ENCODE results near the gene GALNT4. TPM values are rescaled to one million over a fixed set of nuclear protein-coding genes. Genes with fewer than 3 reads are reported as not detected.

The GALNT4 gene
- total and polyA plus RNA-seq, 9 of the 15 experiments (the other 6 are each of a cell fraction or from before 2014, with no cell fraction given), result 1.2 to 4.6 (median 3.4) TPM

DNA sequence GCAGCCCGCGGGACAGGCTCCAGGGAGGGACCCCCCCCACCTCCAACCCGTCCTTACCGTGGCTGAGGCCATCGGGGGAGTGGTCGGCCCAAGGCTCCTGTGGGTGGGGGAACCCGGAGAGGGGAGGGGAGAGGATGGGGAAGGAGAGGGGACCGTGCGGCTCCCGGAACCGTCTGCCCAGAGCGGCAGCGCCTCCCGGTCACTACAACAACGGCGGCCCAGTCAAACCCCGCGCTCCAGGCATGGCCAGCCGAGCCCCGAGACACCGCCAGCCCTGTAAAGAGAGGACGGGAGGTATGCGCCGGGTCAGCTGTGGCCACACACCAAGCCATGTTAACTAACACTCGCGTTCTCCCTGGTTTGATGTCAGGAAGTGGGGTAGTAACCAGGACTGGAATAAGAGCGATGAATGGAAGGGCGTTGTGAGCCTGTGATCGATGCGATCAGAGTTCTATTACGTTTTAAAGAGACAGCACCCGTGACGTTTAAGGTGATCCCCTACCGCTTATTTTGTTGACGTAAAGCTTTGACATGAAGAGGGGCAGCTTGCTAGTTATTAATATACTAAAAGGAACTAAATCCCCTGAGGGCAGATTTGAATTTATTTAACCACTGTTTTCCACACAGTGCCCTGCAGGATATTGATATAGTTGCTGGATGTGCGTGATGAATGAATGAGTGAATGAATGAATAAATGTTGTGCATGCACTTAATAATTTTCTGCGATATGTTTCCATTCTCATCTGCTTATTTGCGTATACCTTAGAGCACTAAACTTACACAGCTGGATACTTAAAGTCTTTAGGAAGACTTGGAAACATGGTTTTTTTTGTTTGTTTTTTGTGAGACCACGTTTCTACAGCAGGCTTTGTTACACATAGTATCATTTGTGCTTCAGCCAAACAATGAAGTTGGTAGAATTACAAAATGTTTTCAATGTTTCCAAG is 1.5 kb upstream of the GALNT4 start, which contains the start of gene POC1B (continued):
- 0 out of 2 replicates have a peak, but pooled peaks have one; percentile 33 for TF ChIP-seq NBN (IDR thresholded peaks at IDR 0.05; ENCODE audit: low read depth)
- TF ChIP-seq ZNF584 (CRISPR knock-in tag; IDR thresholded peaks at IDR 0.05; ENCODE audit: low read depth), result no peak
- no peak for TF ChIP-seq FOXA3 (CRISPR knock-in tag; conservative IDR thresholded peaks at IDR 0.05 in 1 of 2, IDR thresholded peaks at IDR 0.05 in 1 of 2)
- peak; percentile 10; the same call in 1 of the 2 replicates for TF ChIP-seq LCOR (CRISPR knock-in tag; IDR thresholded peaks at IDR 0.05)
- no peak for TF ChIP-seq FOS (IDR thresholded peaks at IDR 0.05; ENCODE audit: extremely low read depth, insufficient read length)
- TF ChIP-seq SOX6 (IDR thresholded peaks at IDR 0.05), result peak; percentile 55
- no peak for TF ChIP-seq STAT5B (CRISPR knock-in tag; IDR thresholded peaks at IDR 0.05)
- TF ChIP-seq CBX5 (IDR thresholded peaks at IDR 0.05; ENCODE audit: borderline replicate concordance, low read depth), result 0 out of 2 replicates have a peak, but pooled peaks have one; percentile 47
- TF ChIP-seq NR3C1 (CRISPR knock-in tag; IDR thresholded peaks at IDR 0.05), result no peak
- no peak for TF ChIP-seq NFYB (IDR thresholded peaks at IDR 0.05; ENCODE audit: extremely low read depth, insufficient read length)
- TF ChIP-seq MAZ (CRISPR knock-in tag; conservative IDR thresholded peaks at IDR 0.05 in 1 of 2, IDR thresholded peaks at IDR 0.05 in 1 of 2), result peak; percentile 63 to 87
- TF ChIP-seq, protein P1, sequence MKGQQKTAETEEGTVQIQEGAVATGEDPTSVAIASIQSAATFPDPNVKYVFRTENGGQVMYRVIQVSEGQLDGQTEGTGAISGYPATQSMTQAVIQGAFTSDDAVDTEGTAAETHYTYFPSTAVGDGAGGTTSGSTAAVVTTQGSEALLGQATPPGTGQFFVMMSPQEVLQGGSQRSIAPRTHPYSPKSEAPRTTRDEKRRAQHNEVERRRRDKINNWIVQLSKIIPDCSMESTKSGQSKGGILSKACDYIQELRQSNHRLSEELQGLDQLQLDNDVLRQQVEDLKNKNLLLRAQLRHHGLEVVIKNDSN (CRISPR knock-in tag; IDR thresholded peaks at IDR 0.05), result no peak; the same call in 1 of the 2 replicates
- TF ChIP-seq PTRF (tag; IDR thresholded peaks at IDR 0.05), result no peak
- TF ChIP-seq, protein P2, sequence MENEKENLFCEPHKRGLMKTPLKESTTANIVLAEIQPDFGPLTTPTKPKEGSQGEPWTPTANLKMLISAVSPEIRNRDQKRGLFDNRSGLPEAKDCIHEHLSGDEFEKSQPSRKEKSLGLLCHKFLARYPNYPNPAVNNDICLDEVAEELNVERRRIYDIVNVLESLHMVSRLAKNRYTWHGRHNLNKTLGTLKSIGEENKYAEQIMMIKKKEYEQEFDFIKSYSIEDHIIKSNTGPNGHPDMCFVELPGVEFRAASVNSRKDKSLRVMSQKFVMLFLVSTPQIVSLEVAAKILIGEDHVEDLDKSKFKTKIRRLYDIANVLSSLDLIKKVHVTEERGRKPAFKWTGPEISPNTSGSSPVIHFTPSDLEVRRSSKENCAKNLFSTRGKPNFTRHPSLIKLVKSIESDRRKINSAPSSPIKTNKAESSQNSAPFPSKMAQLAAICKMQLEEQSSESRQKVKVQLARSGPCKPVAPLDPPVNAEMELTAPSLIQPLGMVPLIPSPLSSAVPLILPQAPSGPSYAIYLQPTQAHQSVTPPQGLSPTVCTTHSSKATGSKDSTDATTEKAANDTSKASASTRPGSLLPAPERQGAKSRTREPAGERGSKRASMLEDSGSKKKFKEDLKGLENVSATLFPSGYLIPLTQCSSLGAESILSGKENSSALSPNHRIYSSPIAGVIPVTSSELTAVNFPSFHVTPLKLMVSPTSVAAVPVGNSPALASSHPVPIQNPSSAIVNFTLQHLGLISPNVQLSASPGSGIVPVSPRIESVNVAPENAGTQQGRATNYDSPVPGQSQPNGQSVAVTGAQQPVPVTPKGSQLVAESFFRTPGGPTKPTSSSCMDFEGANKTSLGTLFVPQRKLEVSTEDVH (IDR thresholded peaks at IDR 0.05; ENCODE audit: low read depth, partially characterized antibody), result peak; percentile 83
- TF ChIP-seq CBFA2T2 (conservative IDR thresholded peaks at IDR 0.05), result 0 out of 2 replicates have a peak, but pooled peaks have one; percentile 3
- no peak for TF ChIP-seq TCF7L2 (IDR thresholded peaks at IDR 0.05; ENCODE audit: low read depth, low read length)
- peak; percentile 46 for TF ChIP-seq SUPT5H (IDR thresholded peaks at IDR 0.05)
- peak in 1 of 2 experiments; percentile 61; a peak in 2 of 4 replicates for TF ChIP-seq HDAC1 (IDR thresholded peaks at IDR 0.05)
- TF ChIP-seq SRF (CRISPR knock-in tag; IDR thresholded peaks at IDR 0.05), result 0 out of 4 replicates have a peak, but pooled peaks of 1 of the 2 experiments have one; percentile 57
- TF ChIP-seq SRSF1 (IDR thresholded peaks at IDR 0.05; ENCODE audit: low read depth, low read length), result no peak
- TF ChIP-seq, protein P3, sequence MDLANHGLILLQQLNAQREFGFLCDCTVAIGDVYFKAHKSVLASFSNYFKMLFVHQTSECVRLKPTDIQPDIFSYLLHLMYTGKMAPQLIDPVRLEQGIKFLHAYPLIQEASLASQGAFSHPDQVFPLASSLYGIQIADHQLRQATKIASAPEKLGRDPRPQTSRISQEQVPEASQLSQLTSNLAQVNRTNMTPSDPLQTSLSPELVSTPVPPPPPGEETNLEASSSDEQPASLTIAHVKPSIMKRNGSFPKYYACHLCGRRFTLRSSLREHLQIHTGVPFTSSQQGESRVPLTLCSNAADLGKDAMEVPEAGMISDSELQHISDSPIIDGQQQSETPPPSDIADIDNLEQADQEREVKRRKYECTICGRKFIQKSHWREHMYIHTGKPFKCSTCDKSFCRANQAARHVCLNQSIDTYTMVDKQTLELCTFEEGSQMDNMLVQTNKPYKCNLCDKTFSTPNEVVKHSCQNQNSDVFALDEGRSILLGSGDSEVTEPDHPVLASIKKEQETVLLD (IDR thresholded peaks at IDR 0.05), result peak; percentile 62; the same call in 1 of the 2 replicates
- TF ChIP-seq EHMT2 (IDR thresholded peaks at IDR 0.05), result peak; percentile 52
